H1 (cell line): Measurements from ENCODE around the gene ST6GALNAC2. TPM values are rescaled to one million over a fixed set of nuclear protein-coding genes. Genes with fewer than 3 reads are reported as not detected.

Experiments
- CTCF ChIA-PET: fragments of 300-600 bp; sonication (Branson Sonifier 250); formaldehyde crosslinking; loops from one replicate; lab custom pipeline; 2021; ENCODE audit not compliant: partially characterized antibody; lab: Charles Lee
- POLR2A ChIA-PET: fragments of 300-600 bp; sonication (Branson Sonifier 250); formaldehyde crosslinking; loops from one replicate; lab custom pipeline; 2021; ENCODE audit warnings: inconsistent platforms; ENCODE audit not compliant: partially characterized antibody; lab: Charles Lee
- DNase-seq, 2 experiments: peaks; one replicate each; pipeline versions ENCODE4 v3.0.0 to v3.0.0-alpha.2; 2010 to 2022; ENCODE audit warnings: low spot score in 2 of 2, low read depth in 1 of 2, mixed read lengths in 1 of 2
- FAIRE-seq: peaks from 2 replicates; lab custom pipeline; 2011; peaks lifted over from hg19 to GRCh38; lab: Jason Lieb, UNC
- H2AFZ ChIP-seq: 2 replicates; pipeline ENCODE4 v1.8.1; 2012; ENCODE audit warnings: low read length, inconsistent platforms
- H2AK5ac ChIP-seq: 2 replicates; pipeline ENCODE4 v1.6.1; 2013; ENCODE audit warnings: low read depth, low read length
- H2BK120ac ChIP-seq: replicated peaks from 2 replicates; pipeline ENCODE3; 2013; ENCODE audit warnings: low read depth, low read length, inconsistent platforms
- H2BK12ac ChIP-seq: 2 replicates; pipeline ENCODE4 v1.6.1; 2013; ENCODE audit warnings: low read depth, low read length
- H2BK15ac ChIP-seq: 2 replicates; pipeline ENCODE4 v1.6.1; 2013; ENCODE audit warnings: low read length
- H2BK20ac ChIP-seq: 2 replicates; pipeline ENCODE4 v1.6.1; 2013; ENCODE audit warnings: low read length
- H2BK5ac ChIP-seq: 2 replicates; pipeline ENCODE4 v1.6.1; 2013; ENCODE audit warnings: low read depth, low read length
- H3K14ac ChIP-seq: 2 replicates; pipeline ENCODE4 v1.6.1; 2013; ENCODE audit warnings: inconsistent platforms; ENCODE audit not compliant: insufficient read length
- H3K18ac ChIP-seq: 2 replicates; pipeline ENCODE4 v1.6.1; 2013; ENCODE audit warnings: low read length; ENCODE audit errors: extremely low read depth
- H3K23ac ChIP-seq: 2 replicates; pipeline ENCODE4 v1.6.1; 2013; ENCODE audit warnings: inconsistent platforms; ENCODE audit not compliant: insufficient read length
- H3K23me2 ChIP-seq: 2 replicates; pipeline ENCODE4 v1.6.1; 2013; ENCODE audit warnings: low read depth, low read length
- H3K27ac ChIP-seq: 2 replicates; pipeline ENCODE4 v1.6.1; 2011; ENCODE audit warnings: low read depth, low read length, inconsistent platforms
- H3K27me3 ChIP-seq, 4 experiments: replicated peaks in 1 of 4; 1 replicate in 1 of 4; 2 replicates in 3 of 4; pipeline versions ENCODE4 v1.6.1 to v1.8.1; 2011 to 2013; ENCODE audit warnings: low read length in 3 of 4, mild to moderate bottlenecking in 3 of 4, inconsistent platforms in 2 of 4, mixed read lengths in 2 of 4, moderate library complexity in 1 of 4; ENCODE audit not compliant: control insufficient read depth in 3 of 4, insufficient read depth in 3 of 4; ENCODE audit errors: extremely low read depth in 1 of 4
- H3K36me3 ChIP-seq, 4 experiments: 2 replicates each; pipeline versions ENCODE4 v1.6.1 to v1.8.1; 2011 to 2013; ENCODE audit warnings: mild to moderate bottlenecking in 4 of 4, low read length in 3 of 4, moderate library complexity in 2 of 4, control low read depth in 1 of 4, inconsistent platforms in 1 of 4; ENCODE audit not compliant: insufficient read depth in 4 of 4, control insufficient read depth in 2 of 4
- H3K4ac ChIP-seq: replicated peaks from 2 replicates; pipeline ENCODE3; 2013; ENCODE audit warnings: low read length, low read depth, mixed read lengths, inconsistent platforms; ENCODE audit not compliant: insufficient read length
- H3K4me1 ChIP-seq, 4 experiments: replicated peaks in 1 of 4; 1 replicate in 1 of 4; 2 replicates in 3 of 4; pipeline versions ENCODE4 v1.6.1 to v1.8.1; 2011 to 2013; ENCODE audit warnings: low read length in 3 of 4, inconsistent platforms in 2 of 4, mixed read lengths in 1 of 4; ENCODE audit not compliant: insufficient read depth in 4 of 4, control insufficient read depth in 3 of 4
- H3K4me2 ChIP-seq, 2 experiments: 2 replicates each; pipeline versions ENCODE4 v1.6.1 to v1.8.1; 2011 to 2013; ENCODE audit warnings: low read depth in 2 of 2, low read length in 2 of 2, control low read depth in 1 of 2, inconsistent platforms in 1 of 2, mild to moderate bottlenecking in 1 of 2; ENCODE audit not compliant: insufficient read depth in 1 of 2
- H3K4me3 ChIP-seq, 4 experiments: fragments of 200-600, 300-600 bp in 1 of 4; sonication (generic), shearing (Covaris generic), sonication (Bioruptor Twin) in 1 of 4; 2 replicates each; pipeline versions ENCODE4 v1.5.1 to v1.8.1; 2011 to 2016; ENCODE audit warnings: low read length in 4 of 4, low read depth in 3 of 4, control low read depth in 2 of 4, inconsistent platforms in 2 of 4, mild to moderate bottlenecking in 2 of 4, mixed read lengths in 1 of 4, moderate library complexity in 1 of 4; ENCODE audit not compliant: insufficient read depth in 2 of 4; ENCODE audit errors: extremely low read depth in 1 of 4
- H3K56ac ChIP-seq: replicated peaks from 2 replicates; pipeline ENCODE3; 2013; ENCODE audit warnings: low read depth, mild to moderate bottlenecking, mixed read lengths, low read length, inconsistent platforms; ENCODE audit not compliant: insufficient read length
- H3K79me1 ChIP-seq: 2 replicates; pipeline ENCODE4 v1.6.1; 2013; ENCODE audit warnings: low read depth, low read length, control low read depth
- H3K79me2 ChIP-seq, 2 experiments: 2 replicates each; pipeline versions ENCODE4 v1.6.1 to v1.8.1; 2012 to 2013; ENCODE audit warnings: low read length in 2 of 2, mild to moderate bottlenecking in 2 of 2, inconsistent platforms in 1 of 2; ENCODE audit not compliant: insufficient read depth in 2 of 2, control insufficient read depth in 1 of 2
- H3K9ac ChIP-seq, 4 experiments: replicated peaks in 1 of 4; 1 replicate in 1 of 4; 2 replicates in 3 of 4; pipeline versions ENCODE4 v1.6.1 to v1.8.1; 2011 to 2013; ENCODE audit warnings: low read depth in 3 of 4, low read length in 3 of 4, control low read depth in 2 of 4, mild to moderate bottlenecking in 2 of 4, moderate library complexity in 2 of 4, inconsistent platforms in 1 of 4; ENCODE audit errors: extremely low read depth in 1 of 4
- H3K9me3 ChIP-seq, 2 experiments: 2 replicates each; pipeline versions ENCODE4 v1.6.1 to v1.8.1; 2012 to 2013; ENCODE audit warnings: mild to moderate bottlenecking in 2 of 2, moderate library complexity in 2 of 2, control low read depth in 1 of 2, inconsistent platforms in 1 of 2, low read depth in 1 of 2, low read length in 1 of 2, mixed read lengths in 1 of 2; ENCODE audit not compliant: insufficient read depth in 2 of 2
- H4K20me1 ChIP-seq, 2 experiments: replicated peaks in 1 of 2; 2 replicates each; pipeline versions ENCODE3 to v1.8.1; 2011 to 2013; ENCODE audit warnings: inconsistent platforms in 2 of 2, low read length in 2 of 2, mild to moderate bottlenecking in 1 of 2; ENCODE audit not compliant: insufficient read depth in 2 of 2, control insufficient read depth in 1 of 2
- H4K5ac ChIP-seq: 2 replicates; pipeline ENCODE4 v1.6.1; 2013; ENCODE audit warnings: low read length, low read depth, mixed read lengths, inconsistent platforms; ENCODE audit not compliant: insufficient read length
- H4K8ac ChIP-seq: 2 replicates; pipeline ENCODE4 v1.8.0; 2013; ENCODE audit warnings: mild to moderate bottlenecking, moderate library complexity, low read length, inconsistent platforms; ENCODE audit not compliant: insufficient read depth; ENCODE audit errors: extremely low read depth
- H4K91ac ChIP-seq: replicated peaks from 2 replicates; pipeline ENCODE3; 2013; ENCODE audit warnings: low read length, mixed read lengths, inconsistent platforms; ENCODE audit not compliant: insufficient read length
- BCL11A ChIP-seq, 2 experiments: IDR thresholded peaks; one replicate each; pipeline ENCODE4 v1.6.1; 2011; ENCODE audit warnings: low read depth in 2 of 2, low read length in 2 of 2, mild to moderate bottlenecking in 2 of 2
- HDAC2 ChIP-seq, 2 experiments: fragments of 300-600 bp in 1 of 2; sonication (generic) in 1 of 2; IDR thresholded peaks; 2 replicates each; pipeline ENCODE4 v1.6.1; 2011 to 2012; ENCODE audit warnings: low read depth in 2 of 2, low read length in 2 of 2, mild to moderate bottlenecking in 2 of 2, moderate library complexity in 2 of 2, borderline replicate concordance in 1 of 2, inconsistent platforms in 1 of 2
- POLR2AphosphoS5 ChIP-seq: IDR thresholded peaks from 2 replicates; pipeline ENCODE4 v1.6.1; 2011; ENCODE audit warnings: low read depth, low read length
- POU5F1 ChIP-seq: IDR thresholded peaks from 2 replicates; pipeline ENCODE4 v1.6.1; 2011; ENCODE audit warnings: low read depth, mild to moderate bottlenecking, low read length, moderate library complexity
- SIRT6 ChIP-seq: IDR thresholded peaks from one replicate; pipeline ENCODE4 v1.7.1; 2012; ENCODE audit warnings: low read length, inconsistent platforms
- SP1 ChIP-seq: IDR thresholded peaks from 2 replicates; pipeline ENCODE4 v1.6.1; 2011; ENCODE audit warnings: low read depth, low read length
- WGBS, 2 experiments: shearing (Covaris generic) in 1 of 2; methylation state at CpG; one replicate each; pipeline versions ENCODE4 v1.1.6 to v1.1.7; 2013 to 2015; ENCODE audit warnings: low lambda C conversion rate in 2 of 2, mixed read lengths in 2 of 2, inconsistent platforms in 1 of 2, low coverage in 1 of 2, missing lambda C conversion rate in 1 of 2; ENCODE audit not compliant: insufficient replicate concordance in 2 of 2, insufficient coverage in 1 of 2, insufficient read length in 1 of 2; ENCODE audit errors: extremely low coverage in 1 of 2, missing lambda C conversion rate in 1 of 2; 5-methylcytosine and 5-hydroxymethylcytosine counted together
- polyA plus RNA-seq, 7 experiments: library from polyadenylated mRNA; depleted of rRNA in 3 of 7; stranded (reverse) in 5 of 7; unstranded in 2 of 7; fragments of >200 nt in 5 of 7; fragments of 200-250 nt in 2 of 7; gene quantifications; 1 replicate in 5 of 7; 2 replicates in 1 of 7; 4 replicates in 1 of 7; pipeline versions ENCODE4 v1.2.1 to v1.2.3, GENCODE V29; 2011 to 2013; ENCODE audit warnings: missing spikeins in 2 of 7, mixed read lengths in 2 of 7
- total RNA-seq: library from RNA; stranded (reverse); fragmentation: NEBNext Ultra II Directional; extraction: Animal tissue kit (Norgen Biotek cat#: 25700); gene quantifications from 2 replicates; pipeline ENCODE4 v1.2.1, GENCODE V29; 2021
- TF ChIP-seq, protein P1 (sequence below), 3 experiments: IDR thresholded peaks; 1 replicate in 2 of 3; 2 replicates in 1 of 3; pipeline versions ENCODE4 v1.5.1 to v1.6.1; 2011; ENCODE audit warnings: low read length in 3 of 3, mild to moderate bottlenecking in 3 of 3, inconsistent platforms in 2 of 3, low read depth in 1 of 3, moderate library complexity in 1 of 3; ENCODE audit not compliant: insufficient read depth in 1 of 3; ENCODE audit errors: control extremely low read depth in 1 of 3

The ST6GALNAC2 gene
- total and polyA plus RNA-seq, 2 of the 8 experiments (the other 6 are each of a cell fraction or from before 2014, with no cell fraction given): 0.09 TPM; not detected in 1

DNA sequence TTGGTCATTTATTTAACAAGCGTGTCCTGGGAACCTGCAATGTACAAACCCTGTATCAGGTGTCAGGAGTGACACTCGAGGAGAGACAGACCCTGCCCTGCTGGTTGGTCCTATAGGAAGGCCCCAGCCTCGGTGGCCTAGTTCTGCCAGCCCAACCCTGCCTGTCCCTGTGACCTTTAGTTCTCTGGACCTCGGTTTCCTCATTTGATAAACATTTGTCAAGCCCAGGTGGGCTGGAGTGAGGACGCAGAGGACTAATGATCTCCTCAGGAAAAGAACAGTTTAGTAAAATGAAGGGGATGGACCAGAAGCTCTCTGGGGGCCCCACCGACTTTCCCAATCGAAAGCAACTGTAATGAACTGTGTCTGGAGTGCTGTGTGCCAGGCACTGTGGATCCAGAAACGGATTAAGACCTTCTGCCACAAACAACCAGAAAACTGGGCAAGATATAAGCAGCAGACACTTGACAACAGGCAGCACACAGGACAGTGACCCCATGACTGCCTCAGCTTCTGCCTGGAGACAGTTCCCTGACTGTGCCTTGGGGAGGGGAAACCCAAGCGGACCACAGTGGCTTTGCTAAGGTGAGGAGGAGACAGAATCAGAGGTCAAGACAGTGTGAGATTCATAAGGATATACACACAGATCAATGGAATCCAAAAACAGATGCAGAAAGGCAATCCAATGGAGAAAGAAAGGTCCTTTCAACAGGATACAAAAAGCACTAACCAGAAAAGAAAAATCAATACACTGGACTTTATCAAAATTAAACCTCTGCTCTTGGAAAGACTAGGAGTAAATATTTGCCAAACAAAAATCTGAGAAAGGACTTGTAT lies 37.1 kb downstream of the ST6GALNAC2 start:
- Histone ChIP-seq H3K9ac (no peak overlapping the region), H3K79me2 (no peaks in the 10 kb centered on the region; a peak in 1 of 4 replicates), H2AFZ (no peak overlapping the region), H2BK20ac (no peak overlapping the region), H3K27me3 (no peaks in the 10 kb centered on the region), H3K4ac (no peak overlapping the region), H3K4me2 (no peak overlapping the region), H3K27ac (no peak overlapping the region), H4K91ac (no peak overlapping the region), H3K4me1 (peaks cover 4 to 26% (median 10%) of the 10 kb centered on the region in 4 experiments; a peak in 6 of 7 replicates), H3K79me1 (no peaks in the 10 kb centered on the region), H3K4me3 (no peak overlapping the region), H3K9me3 (no peaks in the 10 kb centered on the region), H4K8ac (no peak overlapping the region), H2BK12ac (peak overlapping the region; percentile 80; the same call in 1 of the 2 replicates), H3K23ac (no peak overlapping the region), H2AK5ac (peak overlapping the region; percentile 76; the same call in 1 of the 2 replicates), H2BK120ac (peak overlapping the region; percentile 38), H3K36me3 (no peaks in the 10 kb centered on the region), H4K5ac (no peak overlapping the region), H4K20me1 (peaks cover 0 to 7% of the 10 kb centered on the region in 2 experiments), H3K18ac (no peak overlapping the region), H2BK5ac (no peak overlapping the region), H3K14ac (no peak overlapping the region), H3K56ac (no peak overlapping the region), H2BK15ac (no peak overlapping the region), H3K23me2 (peaks cover 6% of the 10 kb centered on the region; the same call in 1 of the 2 replicates)
- DNase-seq: no peak
- 78% methylated on average over 9 of the region's 9 CpGs; no CpG with 5 or more reads in 1 of the 2 experiments for WGBS, 2 experiments
- CTCF ChIA-PET: interaction anchor here (0.5 to 5.2 kb wide), 11 partner anchors 9 to 712 kb away, joined by 3 to 39 read pairs (median 3); no protein-coding TSS in a partner anchor
- no peak for FAIRE-seq
- TF ChIP-seq HDAC2 (IDR thresholded peaks at IDR 0.05; ENCODE audit: borderline replicate concordance in 1 of 2, low read depth in 2 of 2, low read length in 2 of 2) (no peak), POLR2AphosphoS5 (no peak), SIRT6 (no peak), POU5F1 (no peak), SP1 (no peak), BCL11A (IDR thresholded peaks at IDR 0.05; ENCODE audit: low read depth in 2 of 2, low read length in 2 of 2) (no peak)
- TF ChIP-seq, protein P1, sequence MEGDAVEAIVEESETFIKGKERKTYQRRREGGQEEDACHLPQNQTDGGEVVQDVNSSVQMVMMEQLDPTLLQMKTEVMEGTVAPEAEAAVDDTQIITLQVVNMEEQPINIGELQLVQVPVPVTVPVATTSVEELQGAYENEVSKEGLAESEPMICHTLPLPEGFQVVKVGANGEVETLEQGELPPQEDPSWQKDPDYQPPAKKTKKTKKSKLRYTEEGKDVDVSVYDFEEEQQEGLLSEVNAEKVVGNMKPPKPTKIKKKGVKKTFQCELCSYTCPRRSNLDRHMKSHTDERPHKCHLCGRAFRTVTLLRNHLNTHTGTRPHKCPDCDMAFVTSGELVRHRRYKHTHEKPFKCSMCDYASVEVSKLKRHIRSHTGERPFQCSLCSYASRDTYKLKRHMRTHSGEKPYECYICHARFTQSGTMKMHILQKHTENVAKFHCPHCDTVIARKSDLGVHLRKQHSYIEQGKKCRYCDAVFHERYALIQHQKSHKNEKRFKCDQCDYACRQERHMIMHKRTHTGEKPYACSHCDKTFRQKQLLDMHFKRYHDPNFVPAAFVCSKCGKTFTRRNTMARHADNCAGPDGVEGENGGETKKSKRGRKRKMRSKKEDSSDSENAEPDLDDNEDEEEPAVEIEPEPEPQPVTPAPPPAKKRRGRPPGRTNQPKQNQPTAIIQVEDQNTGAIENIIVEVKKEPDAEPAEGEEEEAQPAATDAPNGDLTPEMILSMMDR (IDR thresholded peaks at IDR 0.05; ENCODE audit: control extremely low read depth in 1 of 3, insufficient read depth in 1 of 3, low read depth in 1 of 3, low read length in 3 of 3): no peak
- POLR2A ChIA-PET: interaction anchor here (0.7 to 2.1 kb wide), 4 partner anchors 8 to 19 kb away, joined by 4 to 8 read pairs (median 4); partner anchors contain the start of gene PRCD
